H1 (cell line): Measurements from ENCODE around the gene ADIPOQ. TPM values are rescaled to one million over a fixed set of nuclear protein-coding genes. Genes with fewer than 3 reads are reported as not detected.

ENCODE experiments used
- CTCF ChIA-PET: fragments of 300-600 bp; sonication (Branson Sonifier 250); formaldehyde crosslinking; loops from one replicate; lab custom pipeline; 2021; ENCODE audit not compliant: partially characterized antibody; lab: Charles Lee
- POLR2A ChIA-PET: fragments of 300-600 bp; sonication (Branson Sonifier 250); formaldehyde crosslinking; loops from one replicate; lab custom pipeline; 2021; ENCODE audit warnings: inconsistent platforms; ENCODE audit not compliant: partially characterized antibody; lab: Charles Lee
- DNase-seq, 2 experiments: peaks; one replicate each; pipeline versions ENCODE4 v3.0.0 to v3.0.0-alpha.2; 2010 to 2022; ENCODE audit warnings: low spot score in 2 of 2, low read depth in 1 of 2, mixed read lengths in 1 of 2
- FAIRE-seq: peaks from 2 replicates; lab custom pipeline; 2011; peaks lifted over from hg19 to GRCh38; lab: Jason Lieb, UNC
- H2AFZ ChIP-seq: 2 replicates; pipeline ENCODE4 v1.8.1; 2012; ENCODE audit warnings: low read length, inconsistent platforms
- H2AK5ac ChIP-seq: 2 replicates; pipeline ENCODE4 v1.6.1; 2013; ENCODE audit warnings: low read depth, low read length
- H2BK120ac ChIP-seq: replicated peaks from 2 replicates; pipeline ENCODE3; 2013; ENCODE audit warnings: low read depth, low read length, inconsistent platforms
- H2BK12ac ChIP-seq: 2 replicates; pipeline ENCODE4 v1.6.1; 2013; ENCODE audit warnings: low read depth, low read length
- H2BK15ac ChIP-seq: 2 replicates; pipeline ENCODE4 v1.6.1; 2013; ENCODE audit warnings: low read length
- H2BK20ac ChIP-seq: 2 replicates; pipeline ENCODE4 v1.6.1; 2013; ENCODE audit warnings: low read length
- H2BK5ac ChIP-seq: 2 replicates; pipeline ENCODE4 v1.6.1; 2013; ENCODE audit warnings: low read depth, low read length
- H3K14ac ChIP-seq: 2 replicates; pipeline ENCODE4 v1.6.1; 2013; ENCODE audit warnings: inconsistent platforms; ENCODE audit not compliant: insufficient read length
- H3K18ac ChIP-seq: 2 replicates; pipeline ENCODE4 v1.6.1; 2013; ENCODE audit warnings: low read length; ENCODE audit errors: extremely low read depth
- H3K23ac ChIP-seq: 2 replicates; pipeline ENCODE4 v1.6.1; 2013; ENCODE audit warnings: inconsistent platforms; ENCODE audit not compliant: insufficient read length
- H3K23me2 ChIP-seq: 2 replicates; pipeline ENCODE4 v1.6.1; 2013; ENCODE audit warnings: low read depth, low read length
- H3K27ac ChIP-seq: 2 replicates; pipeline ENCODE4 v1.6.1; 2011; ENCODE audit warnings: low read depth, low read length, inconsistent platforms
- H3K27me3 ChIP-seq, 4 experiments: replicated peaks in 1 of 4; 1 replicate in 1 of 4; 2 replicates in 3 of 4; pipeline versions ENCODE4 v1.6.1 to v1.8.1; 2011 to 2013; ENCODE audit warnings: low read length in 3 of 4, mild to moderate bottlenecking in 3 of 4, inconsistent platforms in 2 of 4, mixed read lengths in 2 of 4, moderate library complexity in 1 of 4; ENCODE audit not compliant: control insufficient read depth in 3 of 4, insufficient read depth in 3 of 4; ENCODE audit errors: extremely low read depth in 1 of 4
- H3K36me3 ChIP-seq, 4 experiments: 2 replicates each; pipeline versions ENCODE4 v1.6.1 to v1.8.1; 2011 to 2013; ENCODE audit warnings: mild to moderate bottlenecking in 4 of 4, low read length in 3 of 4, moderate library complexity in 2 of 4, control low read depth in 1 of 4, inconsistent platforms in 1 of 4; ENCODE audit not compliant: insufficient read depth in 4 of 4, control insufficient read depth in 2 of 4
- H3K4ac ChIP-seq: replicated peaks from 2 replicates; pipeline ENCODE3; 2013; ENCODE audit warnings: low read length, low read depth, mixed read lengths, inconsistent platforms; ENCODE audit not compliant: insufficient read length
- H3K4me1 ChIP-seq, 4 experiments: replicated peaks in 1 of 4; 1 replicate in 1 of 4; 2 replicates in 3 of 4; pipeline versions ENCODE4 v1.6.1 to v1.8.1; 2011 to 2013; ENCODE audit warnings: low read length in 3 of 4, inconsistent platforms in 2 of 4, mixed read lengths in 1 of 4; ENCODE audit not compliant: insufficient read depth in 4 of 4, control insufficient read depth in 3 of 4
- H3K4me2 ChIP-seq, 2 experiments: 2 replicates each; pipeline versions ENCODE4 v1.6.1 to v1.8.1; 2011 to 2013; ENCODE audit warnings: low read depth in 2 of 2, low read length in 2 of 2, control low read depth in 1 of 2, inconsistent platforms in 1 of 2, mild to moderate bottlenecking in 1 of 2; ENCODE audit not compliant: insufficient read depth in 1 of 2
- H3K4me3 ChIP-seq, 4 experiments: fragments of 200-600, 300-600 bp in 1 of 4; sonication (generic), shearing (Covaris generic), sonication (Bioruptor Twin) in 1 of 4; 2 replicates each; pipeline versions ENCODE4 v1.5.1 to v1.8.1; 2011 to 2016; ENCODE audit warnings: low read length in 4 of 4, low read depth in 3 of 4, control low read depth in 2 of 4, inconsistent platforms in 2 of 4, mild to moderate bottlenecking in 2 of 4, mixed read lengths in 1 of 4, moderate library complexity in 1 of 4; ENCODE audit not compliant: insufficient read depth in 2 of 4; ENCODE audit errors: extremely low read depth in 1 of 4
- H3K56ac ChIP-seq: replicated peaks from 2 replicates; pipeline ENCODE3; 2013; ENCODE audit warnings: low read depth, mild to moderate bottlenecking, mixed read lengths, low read length, inconsistent platforms; ENCODE audit not compliant: insufficient read length
- H3K79me1 ChIP-seq: 2 replicates; pipeline ENCODE4 v1.6.1; 2013; ENCODE audit warnings: low read depth, low read length, control low read depth
- H3K79me2 ChIP-seq, 2 experiments: 2 replicates each; pipeline versions ENCODE4 v1.6.1 to v1.8.1; 2012 to 2013; ENCODE audit warnings: low read length in 2 of 2, mild to moderate bottlenecking in 2 of 2, inconsistent platforms in 1 of 2; ENCODE audit not compliant: insufficient read depth in 2 of 2, control insufficient read depth in 1 of 2
- H3K9ac ChIP-seq, 4 experiments: replicated peaks in 1 of 4; 1 replicate in 1 of 4; 2 replicates in 3 of 4; pipeline versions ENCODE4 v1.6.1 to v1.8.1; 2011 to 2013; ENCODE audit warnings: low read depth in 3 of 4, low read length in 3 of 4, control low read depth in 2 of 4, mild to moderate bottlenecking in 2 of 4, moderate library complexity in 2 of 4, inconsistent platforms in 1 of 4; ENCODE audit errors: extremely low read depth in 1 of 4
- H3K9me3 ChIP-seq, 2 experiments: 2 replicates each; pipeline versions ENCODE4 v1.6.1 to v1.8.1; 2012 to 2013; ENCODE audit warnings: mild to moderate bottlenecking in 2 of 2, moderate library complexity in 2 of 2, control low read depth in 1 of 2, inconsistent platforms in 1 of 2, low read depth in 1 of 2, low read length in 1 of 2, mixed read lengths in 1 of 2; ENCODE audit not compliant: insufficient read depth in 2 of 2
- H4K20me1 ChIP-seq, 2 experiments: replicated peaks in 1 of 2; 2 replicates each; pipeline versions ENCODE3 to v1.8.1; 2011 to 2013; ENCODE audit warnings: inconsistent platforms in 2 of 2, low read length in 2 of 2, mild to moderate bottlenecking in 1 of 2; ENCODE audit not compliant: insufficient read depth in 2 of 2, control insufficient read depth in 1 of 2
- H4K5ac ChIP-seq: 2 replicates; pipeline ENCODE4 v1.6.1; 2013; ENCODE audit warnings: low read length, low read depth, mixed read lengths, inconsistent platforms; ENCODE audit not compliant: insufficient read length
- H4K8ac ChIP-seq: 2 replicates; pipeline ENCODE4 v1.8.0; 2013; ENCODE audit warnings: mild to moderate bottlenecking, moderate library complexity, low read length, inconsistent platforms; ENCODE audit not compliant: insufficient read depth; ENCODE audit errors: extremely low read depth
- H4K91ac ChIP-seq: replicated peaks from 2 replicates; pipeline ENCODE3; 2013; ENCODE audit warnings: low read length, mixed read lengths, inconsistent platforms; ENCODE audit not compliant: insufficient read length
- SIX5 ChIP-seq: IDR thresholded peaks from 2 replicates; pipeline ENCODE4 v1.6.1; 2011; ENCODE audit warnings: mild to moderate bottlenecking, low read depth, low read length
- TBP ChIP-seq: IDR thresholded peaks from 2 replicates; pipeline ENCODE4 v1.6.1; 2011; ENCODE audit warnings: low read depth, low read length, improper control_type of control experiment
- WGBS, 2 experiments: shearing (Covaris generic) in 1 of 2; methylation state at CpG; one replicate each; pipeline versions ENCODE4 v1.1.6 to v1.1.7; 2013 to 2015; ENCODE audit warnings: low lambda C conversion rate in 2 of 2, mixed read lengths in 2 of 2, inconsistent platforms in 1 of 2, low coverage in 1 of 2, missing lambda C conversion rate in 1 of 2; ENCODE audit not compliant: insufficient replicate concordance in 2 of 2, insufficient coverage in 1 of 2, insufficient read length in 1 of 2; ENCODE audit errors: extremely low coverage in 1 of 2, missing lambda C conversion rate in 1 of 2; 5-methylcytosine and 5-hydroxymethylcytosine counted together
- polyA plus RNA-seq, 7 experiments: library from polyadenylated mRNA; depleted of rRNA in 3 of 7; stranded (reverse) in 5 of 7; unstranded in 2 of 7; fragments of >200 nt in 5 of 7; fragments of 200-250 nt in 2 of 7; gene quantifications; 1 replicate in 5 of 7; 2 replicates in 1 of 7; 4 replicates in 1 of 7; pipeline versions ENCODE4 v1.2.1 to v1.2.3, GENCODE V29; 2011 to 2013; ENCODE audit warnings: missing spikeins in 2 of 7, mixed read lengths in 2 of 7
- total RNA-seq: library from RNA; stranded (reverse); fragmentation: NEBNext Ultra II Directional; extraction: Animal tissue kit (Norgen Biotek cat#: 25700); gene quantifications from 2 replicates; pipeline ENCODE4 v1.2.1, GENCODE V29; 2021

The ADIPOQ gene
- total and polyA plus RNA-seq, 2 of the 8 experiments (the other 6 are each of a cell fraction or from before 2014, with no cell fraction given) = not detected

GRCh38 chr3:186888569-186888968 is 46.1 kb downstream of the ADIPOQ start:
- H3K14ac ChIP-seq = no peak overlapping the region

More at GRCh38 chr3:186888569-186888968, 46.1 kb downstream of the ADIPOQ start:
- ChIA-PET CTCF (interaction anchor here (1.2 kb wide), 1 partner anchor 67 kb away, joined by 3 read pairs; no protein-coding TSS in a partner anchor), POLR2A (interaction anchor here (1.1 kb wide), 1 partner anchor 21 kb away, joined by 3 read pairs; no protein-coding TSS in a partner anchor)
- H3K36me3 ChIP-seq = no peaks in the 10 kb centered on the region
- TF ChIP-seq TBP (no peak), SIX5 (peak; percentile 20; the same call in 1 of the 2 replicates)
- H2BK15ac ChIP-seq = no peak overlapping the region
- H3K23ac ChIP-seq = no peak overlapping the region
- no peak overlapping the region for H4K91ac ChIP-seq
- no peak overlapping the region for H2BK5ac ChIP-seq
- no peak overlapping the region for H2AFZ ChIP-seq
- no peak overlapping the region; a peak in 1 of 8 replicates for H3K4me3 ChIP-seq
- no peak overlapping the region for H3K56ac ChIP-seq
- H3K23me2 ChIP-seq = no peaks in the 10 kb centered on the region
- H3K4me2 ChIP-seq = 0 out of 4 replicates have a peak overlapping the region, but pooled peaks of 1 of the 2 experiments have one; percentile 5
- FAIRE-seq = no peak
- peaks cover 0 to 16% (median 12%) of the 10 kb centered on the region in 4 experiments; a peak in 5 of 7 replicates for H3K4me1 ChIP-seq
- no peaks in the 10 kb centered on the region for H3K27me3 ChIP-seq
- 0 out of 2 replicates have a peak overlapping the region, but pooled peaks have one; percentile 4 for H3K18ac ChIP-seq
- no peaks in the 10 kb centered on the region; a peak in 1 of 4 replicates for H3K9me3 ChIP-seq
- no peaks in the 10 kb centered on the region for H3K79me2 ChIP-seq
- no peaks in the 10 kb centered on the region for H4K20me1 ChIP-seq
- no peak overlapping the region for H4K8ac ChIP-seq
- no peak overlapping the region for H2AK5ac ChIP-seq
- H3K4ac ChIP-seq = no peak overlapping the region
- DNase-seq = no peak
- peak overlapping the region; percentile 57 for H4K5ac ChIP-seq
- H3K79me1 ChIP-seq = no peaks in the 10 kb centered on the region
- 0 out of 2 replicates have a peak overlapping the region, but pooled peaks have one; percentile 40 for H2BK20ac ChIP-seq
- H2BK120ac ChIP-seq = no peak overlapping the region
- H3K9ac ChIP-seq = no peak overlapping the region
- H3K27ac ChIP-seq = no peak overlapping the region
- no peak overlapping the region for H2BK12ac ChIP-seq
- WGBS, 2 experiments = 68% methylated on average over 6 of the region's 6 CpGs; no CpG with 5 or more reads in 1 of the 2 experiments
